Measurements from ENCODE around the gene ZNRF3. TPM values are rescaled to one million over a fixed set of nuclear protein-coding genes. Genes with fewer than 3 reads are reported as not detected.

The ZNRF3 gene
- polyA plus RNA-seq, 1 donor (not counting 4 experiments of a cell fraction or from before 2014, with no cell fraction given) = 2.6 TPM

DNA sequence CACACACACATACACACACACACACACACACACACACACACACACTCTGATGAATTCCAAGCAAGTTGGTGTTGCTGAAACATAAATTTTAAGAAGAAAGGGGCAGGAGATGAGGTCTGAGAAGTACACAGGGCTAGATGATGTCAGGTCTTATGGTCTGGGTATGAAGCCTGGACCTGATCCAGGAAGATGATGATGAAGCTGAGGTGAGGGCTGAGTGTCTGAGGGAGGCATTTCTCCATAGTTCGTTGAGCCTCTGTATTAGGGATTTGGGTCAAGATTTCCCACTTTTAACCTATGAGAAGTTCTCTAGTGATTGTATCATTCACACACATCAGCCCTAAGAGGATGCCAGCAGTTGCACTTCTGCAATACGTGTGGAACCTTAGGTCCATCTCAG is 222.1 kb downstream of the ZNRF3 start:
- Histone ChIP-seq H3K9me3 (ENCODE audit: control insufficient read depth, low read depth, low read length) (no peaks in the 10 kb centered on the region), H3K4me2 (ENCODE audit: control insufficient read depth, extremely low read depth, insufficient read depth, low read depth, low read length) (no peak overlapping the region), H4K20me1 (ENCODE audit: control insufficient read depth, extremely low read depth, insufficient read depth, low read length) (no peaks in the 10 kb centered on the region), H3K36me3 (ENCODE audit: control insufficient read depth in 2 of 2, extremely low read depth in 1 of 2, insufficient read depth in 2 of 2, low read length in 2 of 2) (no peaks in the 10 kb centered on the region), H3K9me1 (ENCODE audit: control insufficient read depth, extremely low read depth, insufficient read depth, low read length) (no peaks in the 10 kb centered on the region), H3K27ac (ENCODE audit: control insufficient read depth, insufficient read depth, low read length) (no peak overlapping the region), H2AFZ (ENCODE audit: control insufficient read depth, low read length) (no peak overlapping the region), H3K4me3 (ENCODE audit: control insufficient read depth in 2 of 3, extremely low read depth in 1 of 3, insufficient read depth in 2 of 3, low read depth in 1 of 3, low read length in 3 of 3) (no peak overlapping the region), H3K27me3 (ENCODE audit: control insufficient read depth, extremely low read depth, insufficient read depth, low read length) (no peaks in the 10 kb centered on the region), H3K9ac (ENCODE audit: control insufficient read depth, extremely low read depth, insufficient read depth, low read length) (no peak overlapping the region), H3K79me2 (ENCODE audit: control insufficient read depth, insufficient read depth, low read length) (no peaks in the 10 kb centered on the region), H3K4me1 (ENCODE audit: control insufficient read depth, extremely low read depth, insufficient read depth, low read length) (peaks cover 12% of the 10 kb centered on the region)
- DNase-seq (ENCODE audit: low read depth, low spot score) (no peak), FAIRE-seq (no peak)
- TF ChIP-seq, protein P1, sequence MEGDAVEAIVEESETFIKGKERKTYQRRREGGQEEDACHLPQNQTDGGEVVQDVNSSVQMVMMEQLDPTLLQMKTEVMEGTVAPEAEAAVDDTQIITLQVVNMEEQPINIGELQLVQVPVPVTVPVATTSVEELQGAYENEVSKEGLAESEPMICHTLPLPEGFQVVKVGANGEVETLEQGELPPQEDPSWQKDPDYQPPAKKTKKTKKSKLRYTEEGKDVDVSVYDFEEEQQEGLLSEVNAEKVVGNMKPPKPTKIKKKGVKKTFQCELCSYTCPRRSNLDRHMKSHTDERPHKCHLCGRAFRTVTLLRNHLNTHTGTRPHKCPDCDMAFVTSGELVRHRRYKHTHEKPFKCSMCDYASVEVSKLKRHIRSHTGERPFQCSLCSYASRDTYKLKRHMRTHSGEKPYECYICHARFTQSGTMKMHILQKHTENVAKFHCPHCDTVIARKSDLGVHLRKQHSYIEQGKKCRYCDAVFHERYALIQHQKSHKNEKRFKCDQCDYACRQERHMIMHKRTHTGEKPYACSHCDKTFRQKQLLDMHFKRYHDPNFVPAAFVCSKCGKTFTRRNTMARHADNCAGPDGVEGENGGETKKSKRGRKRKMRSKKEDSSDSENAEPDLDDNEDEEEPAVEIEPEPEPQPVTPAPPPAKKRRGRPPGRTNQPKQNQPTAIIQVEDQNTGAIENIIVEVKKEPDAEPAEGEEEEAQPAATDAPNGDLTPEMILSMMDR (optimal IDR thresholded peaks at IDR 0.05 in 1 of 3, IDR thresholded peaks at IDR 0.05 in 1 of 3, conservative IDR thresholded peaks at IDR 0.05 in 1 of 3; ENCODE audit: extremely low read depth in 1 of 3, insufficient read depth in 2 of 3, low read length in 3 of 3) = no peak
- no peak for TF ChIP-seq EZH2 (IDR thresholded peaks at IDR 0.05; ENCODE audit: low read length)
- dilution Hi-C loops (cut with MboI; ENCODE audit: extremely low pct_ligation_motif_present, low sequenced_read_pairs) = no loop called here

DNA sequence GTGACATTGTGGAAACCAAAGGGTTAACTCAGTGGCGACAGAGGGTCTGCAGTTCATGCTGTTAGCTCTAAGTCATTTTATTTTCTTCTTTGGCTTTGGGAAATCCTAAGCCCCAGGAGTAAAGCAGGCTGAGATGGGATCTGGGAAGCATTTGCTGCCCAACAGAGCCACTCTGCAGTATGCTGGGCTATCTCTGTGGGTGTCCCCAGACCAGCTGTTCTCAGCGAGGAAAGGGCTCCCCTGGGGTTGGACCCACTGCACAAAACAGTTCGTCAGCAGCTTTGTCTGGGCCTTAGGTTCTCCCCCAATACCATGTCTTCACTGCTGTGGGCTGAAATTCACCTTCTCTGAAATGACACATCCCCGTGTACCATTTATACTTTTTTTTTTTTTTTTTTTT is 223.5 kb downstream of the ZNRF3 start:
- Histone ChIP-seq H3K9me1 (ENCODE audit: control insufficient read depth, extremely low read depth, insufficient read depth, low read length) (no peaks in the 10 kb centered on the region), H3K36me3 (ENCODE audit: control insufficient read depth in 2 of 2, extremely low read depth in 1 of 2, insufficient read depth in 2 of 2, low read length in 2 of 2) (no peaks in the 10 kb centered on the region), H4K20me1 (ENCODE audit: control insufficient read depth, extremely low read depth, insufficient read depth, low read length) (no peaks in the 10 kb centered on the region), H3K27me3 (ENCODE audit: control insufficient read depth, extremely low read depth, insufficient read depth, low read length) (no peaks in the 10 kb centered on the region), H3K9me3 (ENCODE audit: control insufficient read depth, low read depth, low read length) (no peaks in the 10 kb centered on the region), H3K79me2 (ENCODE audit: control insufficient read depth, insufficient read depth, low read length) (no peaks in the 10 kb centered on the region), H3K27ac (ENCODE audit: control insufficient read depth, insufficient read depth, low read length) (no peak overlapping the region), H3K4me2 (ENCODE audit: control insufficient read depth, extremely low read depth, insufficient read depth, low read depth, low read length) (no peak overlapping the region), H3K4me1 (ENCODE audit: control insufficient read depth, extremely low read depth, insufficient read depth, low read length) (peaks cover 12% of the 10 kb centered on the region), H3K9ac (ENCODE audit: control insufficient read depth, extremely low read depth, insufficient read depth, low read length) (no peak overlapping the region), H3K4me3 (ENCODE audit: control insufficient read depth in 2 of 3, extremely low read depth in 1 of 3, insufficient read depth in 2 of 3, low read depth in 1 of 3, low read length in 3 of 3) (no peak overlapping the region), H2AFZ (ENCODE audit: control insufficient read depth, low read length) (no peak overlapping the region)
- DNase-seq (ENCODE audit: low read depth, low spot score) (no peak), FAIRE-seq (no peak)
- dilution Hi-C loops (cut with MboI; ENCODE audit: extremely low pct_ligation_motif_present, low sequenced_read_pairs) = no loop called here
- no peak for TF ChIP-seq EZH2 (IDR thresholded peaks at IDR 0.05; ENCODE audit: low read length)
- TF ChIP-seq, protein P1 (optimal IDR thresholded peaks at IDR 0.05 in 1 of 3, IDR thresholded peaks at IDR 0.05 in 1 of 3, conservative IDR thresholded peaks at IDR 0.05 in 1 of 3; ENCODE audit: extremely low read depth in 1 of 3, insufficient read depth in 2 of 3, low read length in 3 of 3) = no peak

Small RNA genes lying within 50 kb of the gene (small RNA-seq; reads per million reads assigned to genes)
- gene Z93930.1 (ENCODE audit: insufficient read length in 3 of 3, low read depth in 3 of 3, low replicate concordance in 1 of 3) = 0 reads per million in 3 experiments

Other genes starting within 250 kb of the ZNRF3 start
- 0.66 to 1.6 TPM (median 0.94 TPM) in 3 replicates for gene TTC28, start 203.7 kb upstream of the ZNRF3 start, polyA plus RNA-seq
- gene CHEK2, start 141.8 kb upstream of the ZNRF3 start, polyA plus RNA-seq = 18.9 to 29.5 TPM (median 28.2 TPM) in 3 replicates
- gene HSCB, start 141.5 kb upstream of the ZNRF3 start, polyA plus RNA-seq = 8.9 to 13.8 TPM (median 12.5 TPM) in 3 replicates
- gene CCDC117, start 110.9 kb upstream of the ZNRF3 start, polyA plus RNA-seq = 3.3 to 8.8 TPM (median 4.9 TPM) in 3 replicates
- 65.2 to 88.7 TPM (median 71.9 TPM) in 3 replicates for gene XBP1, start 83.0 kb upstream of the ZNRF3 start, polyA plus RNA-seq
- not detected in 3 replicates for gene C22orf31, start 178.3 kb downstream of the ZNRF3 start, polyA plus RNA-seq
- 6.3 to 11.4 TPM (median 6.8 TPM) in 3 replicates for gene KREMEN1, start 189.5 kb downstream of the ZNRF3 start, polyA plus RNA-seq